HG03571 (cell line): Measurements from ENCODE around the gene UGT1A6.
"Not testable (repeated sequence)": the region's sequence is repeated elsewhere in the genome, so short reads cannot be mapped to it uniquely, and the experiment has no call there.

ENCODE experiments used
- ATAC-seq: cut with Tn5 transposase; IDR thresholded peaks from one replicate; pipeline ENCODE4 v1.9.1; 2021; ENCODE audit not compliant: unreplicated experiment

The UGT1A6 gene

GRCh38 chr2:233684640-233685039 lies 8.1 kb upstream of the UGT1A6 start:
- ATAC-seq: no peak

GRCh38 chr2:233686928-233687327 lies 5.8 kb upstream of the UGT1A6 start:
- ATAC-seq: no peak

GRCh38 chr2:233688341-233688740 lies 4.3 kb upstream of the UGT1A6 start:
- ATAC-seq: no peak

DNA sequence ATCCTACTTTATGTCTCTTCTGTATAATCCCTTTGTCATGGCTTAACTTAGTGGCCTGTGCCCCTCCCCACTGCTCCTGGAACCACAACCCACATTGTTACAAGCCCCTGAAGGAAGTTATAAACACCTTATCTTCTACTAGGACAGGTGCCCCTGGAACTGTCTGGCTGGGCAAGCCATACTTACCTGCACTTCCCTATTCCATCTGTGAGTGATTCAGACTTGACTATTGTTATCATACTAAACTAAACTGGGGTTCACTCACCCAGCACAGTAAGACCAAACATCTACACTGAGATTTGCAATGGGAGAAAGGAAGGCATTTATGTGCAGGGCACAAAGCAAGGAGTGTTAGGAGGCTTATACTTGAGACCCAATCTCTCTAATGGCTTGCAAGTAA lies 3.7 kb upstream of the UGT1A6 start:
- ATAC-seq: no peak

- no peak for ATAC-seq
These were observed 3.2 kb upstream of the UGT1A6 start for GRCh38 chr2:233689501-233689900.

- no peak for ATAC-seq
These were observed 2.2 kb upstream of the UGT1A6 start for GRCh38 chr2:233690444-233690843.

DNA sequence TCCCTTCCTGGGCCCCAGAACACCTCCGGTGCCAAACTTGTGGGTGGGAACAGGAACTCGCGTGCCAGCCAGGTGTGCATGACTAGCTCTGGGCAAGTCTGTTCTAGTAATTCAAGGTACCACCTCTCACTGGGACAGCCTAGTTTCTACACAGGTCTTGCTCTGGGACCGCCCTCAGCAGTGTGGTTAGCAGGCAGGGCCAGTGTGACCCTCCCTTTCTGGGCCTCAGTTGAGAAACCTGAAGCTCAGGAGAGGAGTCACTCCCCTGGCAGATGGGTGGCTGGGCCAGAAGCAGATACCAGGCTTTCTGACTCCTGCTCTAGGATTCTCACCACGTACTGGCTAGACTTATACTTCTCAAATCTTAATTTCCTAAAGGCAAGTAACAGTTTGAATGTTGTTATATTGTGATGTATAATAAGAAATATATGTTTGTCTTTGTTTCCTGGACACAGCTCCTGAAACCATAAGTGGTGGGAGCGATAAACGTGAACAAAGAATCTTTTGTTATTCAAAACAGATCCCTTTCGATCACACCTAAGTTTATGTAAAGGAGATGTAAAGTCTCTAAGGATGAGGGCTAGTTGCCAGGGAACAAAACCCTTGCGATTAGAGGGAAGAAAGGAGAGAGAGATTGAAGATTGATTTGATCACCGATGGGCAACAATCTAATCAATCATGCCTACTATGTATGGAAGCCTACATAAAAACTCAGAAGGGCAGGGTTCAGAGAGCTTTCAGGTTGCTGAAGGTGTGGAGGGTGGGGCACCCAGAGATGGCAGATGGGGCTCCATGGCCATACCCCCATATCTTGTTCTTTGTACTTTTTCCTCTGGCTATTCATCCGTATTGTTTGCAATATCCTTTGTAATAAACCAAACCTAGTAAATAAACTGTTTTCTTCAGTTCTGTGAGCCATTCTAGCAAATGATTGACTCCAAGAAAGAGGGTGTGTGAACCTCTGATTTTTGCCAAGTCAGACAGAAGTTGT lies 952 bp upstream of the UGT1A6 start:
- ATAC-seq: no peak

DNA sequence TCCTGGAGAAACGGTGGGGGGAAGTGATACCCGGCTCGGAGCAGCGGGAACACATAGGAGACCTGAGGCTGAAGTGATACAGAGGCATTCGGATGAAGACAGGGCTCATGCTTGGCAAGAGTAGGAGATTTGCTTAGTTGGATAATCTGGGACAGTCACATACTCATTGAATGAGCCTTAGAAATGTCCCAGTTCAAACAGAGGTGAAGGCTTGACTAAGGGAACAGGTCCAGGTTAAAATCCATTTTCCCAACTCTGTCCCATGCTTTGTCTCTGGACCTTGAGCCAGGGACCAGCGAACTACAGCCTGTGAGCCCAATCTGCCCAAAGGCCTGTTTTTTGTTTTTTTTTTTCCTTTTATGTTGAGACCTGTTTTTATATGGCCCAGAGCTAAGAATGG lies 1.3 kb downstream of the UGT1A6 start:
- no peak for ATAC-seq

DNA sequence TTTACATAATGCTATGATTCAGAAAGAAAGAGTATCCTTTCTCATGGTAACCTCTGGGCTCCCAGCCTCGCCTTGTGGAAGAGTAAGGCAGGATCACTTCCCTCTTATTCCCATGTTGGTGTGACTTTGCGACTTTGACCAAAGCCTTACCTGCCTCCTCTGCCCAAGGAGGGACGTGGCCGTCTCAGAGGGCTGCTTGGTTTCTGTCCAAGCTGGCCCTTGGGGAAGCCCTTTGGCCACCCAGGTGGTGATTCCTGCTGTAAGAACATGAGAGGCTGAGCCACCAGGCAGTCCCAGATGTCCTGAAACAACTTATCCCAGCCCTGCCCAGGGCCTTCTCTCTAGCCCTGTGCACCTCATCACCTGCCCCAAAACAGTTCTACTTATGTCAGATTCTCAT lies 6.0 kb downstream of the UGT1A6 start:
- ATAC-seq: no peak

DNA sequence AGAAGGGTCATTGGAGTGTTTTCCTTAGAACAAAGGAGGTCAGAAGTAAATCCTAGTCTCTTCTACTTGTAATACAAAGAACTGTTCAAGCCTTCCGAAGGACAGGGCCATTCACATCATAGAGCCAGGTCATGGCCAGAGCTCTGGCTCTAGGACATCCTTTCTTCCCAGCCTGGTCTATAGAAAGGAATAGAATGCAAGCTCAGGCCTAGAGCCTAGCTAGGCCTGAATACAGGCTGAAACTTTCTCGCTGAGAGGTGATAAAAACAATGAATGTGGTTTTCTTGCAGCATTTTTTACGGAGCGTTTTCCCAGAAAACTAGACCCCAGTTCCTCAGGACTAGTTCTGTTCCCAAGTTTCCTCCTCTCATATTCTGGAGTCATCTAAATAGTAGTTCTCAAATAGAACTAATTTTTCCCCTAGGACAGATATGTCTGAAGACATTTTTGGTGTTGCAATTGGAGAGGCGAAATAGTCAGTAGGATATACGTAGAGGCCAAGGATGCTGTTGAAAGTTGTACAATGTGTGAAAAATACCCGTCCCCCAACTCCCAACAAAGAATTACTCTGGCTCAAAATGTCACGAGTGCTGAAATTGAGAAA lies 6.8 kb downstream of the UGT1A6 start:
- ATAC-seq: no peak

GRCh38 chr2:233700028-233700635 lies 7.4 kb downstream of the UGT1A6 start:
- no peak for ATAC-seq

- ATAC-seq: not testable (repeated sequence)
These were observed 8.2 kb downstream of the UGT1A6 start for GRCh38 chr2:233700842-233701241.

DNA sequence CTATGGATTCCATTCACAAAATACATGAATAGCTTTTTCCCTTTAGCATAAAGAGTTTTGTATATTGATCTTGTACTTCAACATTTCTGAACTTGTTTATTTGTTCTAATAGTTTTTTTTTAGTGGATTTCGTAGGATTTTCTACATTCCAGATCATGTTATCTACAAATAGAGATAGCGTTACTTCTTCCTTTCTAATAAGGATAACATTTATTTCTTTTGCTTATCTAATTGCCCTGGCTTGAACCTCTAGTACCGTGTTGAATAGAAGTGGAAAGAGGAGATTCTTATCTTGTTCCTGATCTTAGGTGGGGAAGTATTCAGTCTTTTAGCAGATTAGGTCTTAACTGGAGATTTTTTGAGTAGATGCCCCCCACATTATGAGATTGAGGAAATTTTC lies 9.5 kb downstream of the UGT1A6 start:
- no peak for ATAC-seq

- no peak for ATAC-seq
These were observed 13.3 kb downstream of the UGT1A6 start for GRCh38 chr2:233705911-233706506.

DNA sequence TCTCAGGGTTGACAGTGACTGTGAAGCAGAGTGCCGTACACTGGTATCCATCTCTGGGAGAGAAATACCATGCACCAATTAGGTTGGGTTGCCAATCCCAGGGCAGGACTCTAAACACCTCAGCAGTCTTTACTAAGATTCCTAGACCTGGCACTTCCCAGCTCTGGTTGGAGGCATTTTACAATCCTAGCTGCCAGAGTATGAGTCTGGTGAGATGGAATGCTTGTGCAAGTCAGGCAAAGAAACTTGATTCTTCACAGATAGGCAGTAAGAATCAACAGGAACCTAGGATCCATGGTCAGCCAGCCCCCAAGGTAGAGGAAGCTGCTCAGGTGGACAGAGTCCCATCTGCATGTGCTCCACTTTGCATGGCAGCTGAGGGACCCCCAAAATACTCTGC lies 14.0 kb downstream of the UGT1A6 start:
- ATAC-seq: no peak

DNA sequence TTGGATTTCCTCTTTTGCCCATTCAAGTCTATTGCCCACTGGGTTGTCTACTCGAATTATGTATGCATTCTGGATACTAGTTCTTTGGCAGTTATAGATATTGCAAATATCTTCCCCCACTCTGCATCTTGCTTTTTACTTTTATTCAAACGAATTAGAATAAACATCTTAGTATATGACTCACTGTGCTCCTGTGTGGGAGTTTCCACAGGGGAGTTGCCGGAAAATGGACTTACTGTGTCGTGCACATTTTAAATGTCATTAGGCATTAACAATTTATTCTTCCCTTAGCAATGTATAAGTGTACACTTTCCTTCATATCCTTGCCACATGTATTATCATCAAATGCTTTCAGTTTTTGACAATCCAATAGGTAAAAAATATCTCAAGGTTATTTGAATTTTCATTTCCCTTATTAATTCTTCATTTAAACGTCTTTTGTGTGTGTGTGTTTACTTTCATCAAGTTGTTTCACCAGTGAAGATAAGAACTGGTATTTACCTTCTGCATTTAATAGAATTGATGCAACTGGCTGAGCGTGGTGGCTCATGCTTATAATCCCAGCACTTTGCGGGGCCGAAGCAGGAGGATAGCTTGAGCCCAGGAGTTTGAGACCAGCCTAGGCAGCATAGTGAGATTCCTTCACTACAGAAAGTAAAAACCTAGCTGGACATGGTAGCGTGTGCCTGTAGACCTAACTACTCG lies 15.4 kb downstream of the UGT1A6 start:
- no peak for ATAC-seq

- no peak for ATAC-seq
These were observed 16.3 kb downstream of the UGT1A6 start for GRCh38 chr2:233708942-233709341.

DNA sequence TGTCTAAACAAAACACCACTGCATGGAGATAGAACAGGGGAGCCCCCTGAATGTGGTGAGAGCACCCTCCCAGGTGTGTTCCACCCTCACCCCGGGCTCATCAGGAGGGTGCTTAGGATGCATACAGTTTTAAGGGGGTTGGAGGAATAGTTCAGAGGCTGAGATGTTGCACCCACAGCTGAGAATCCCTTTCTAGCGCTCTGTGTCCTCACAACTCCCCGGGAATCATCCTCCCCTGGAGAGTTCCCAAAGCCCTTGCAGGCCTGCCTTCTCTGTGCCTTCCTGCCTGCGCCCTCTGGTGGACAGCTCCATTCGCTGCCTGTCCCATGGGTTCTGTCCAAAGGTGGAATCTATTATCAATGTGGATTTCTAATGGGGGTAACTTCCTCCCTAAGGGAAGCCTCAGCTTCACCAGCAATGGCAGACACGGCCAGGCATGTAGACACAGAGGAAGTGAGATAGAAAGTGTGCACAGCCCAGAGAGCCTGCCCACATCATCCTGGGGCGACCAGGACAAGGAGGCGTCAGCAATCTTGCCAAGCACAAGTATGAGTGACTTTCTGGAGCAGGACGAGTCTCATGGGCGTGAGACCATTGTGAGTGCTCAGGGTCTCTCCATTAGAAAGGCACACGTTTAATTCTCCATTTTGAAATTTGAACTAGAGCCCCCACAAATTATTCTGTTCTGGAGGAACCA lies 18.8 kb downstream of the UGT1A6 start:
- ATAC-seq: no peak

- no peak for ATAC-seq
These were observed 20.0 kb downstream of the UGT1A6 start, which contains the start of gene UGT1A5 for GRCh38 chr2:233712611-233713261. Gene UGT1A5 (plus strand): TSS chr2:233712907. CDS start chr2:233712992, 85 bp downstream.

DNA sequence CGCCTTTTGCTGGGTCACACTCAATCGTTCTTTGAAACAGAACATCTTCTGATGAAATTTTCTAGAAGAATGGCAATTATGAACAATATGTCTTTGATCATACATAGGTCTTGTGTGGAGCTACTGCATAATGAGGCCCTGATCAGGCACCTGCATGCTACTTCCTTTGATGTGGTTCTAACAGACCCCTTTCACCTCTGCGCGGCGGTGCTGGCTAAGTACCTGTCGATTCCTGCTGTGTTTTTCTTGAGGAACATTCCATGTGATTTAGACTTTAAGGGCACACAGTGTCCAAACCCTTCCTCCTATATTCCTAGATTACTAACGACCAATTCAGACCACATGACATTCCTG lies 20.5 kb downstream of the UGT1A6 start:
- no peak for ATAC-seq
